H1 (cell line): Measurements from ENCODE around the gene MRPL40. TPM values are rescaled to one million over a fixed set of nuclear protein-coding genes. Genes with fewer than 3 reads are reported as not detected.

Source experiments
- CEBPB ChIP-seq: IDR thresholded peaks from 2 replicates; pipeline ENCODE4 v1.6.1; 2012; ENCODE audit warnings: low read depth, low read length
- EGR1 ChIP-seq: IDR thresholded peaks from 2 replicates; pipeline ENCODE4 v1.6.1; 2011; ENCODE audit warnings: low read depth, low read length, borderline replicate concordance
- GTF2F1 ChIP-seq: IDR thresholded peaks from 2 replicates; pipeline ENCODE4 v1.6.1; 2012; ENCODE audit warnings: low read depth, low read length, improper control_type of control experiment, borderline replicate concordance
- RAD21 ChIP-seq, 2 experiments: IDR thresholded peaks in 1 of 2; conservative IDR thresholded peaks in 1 of 2; 2 replicates each; pipeline ENCODE4 v1.6.1; 2011; ENCODE audit warnings: low read depth in 2 of 2, low read length in 2 of 2, improper control_type of control experiment in 1 of 2, inconsistent platforms in 1 of 2, mild to moderate bottlenecking in 1 of 2, moderate library complexity in 1 of 2
- polyA plus RNA-seq, 7 experiments: library from polyadenylated mRNA; depleted of rRNA in 3 of 7; stranded (reverse) in 5 of 7; unstranded in 2 of 7; fragments of >200 nt in 5 of 7; fragments of 200-250 nt in 2 of 7; gene quantifications; 1 replicate in 5 of 7; 2 replicates in 1 of 7; 4 replicates in 1 of 7; pipeline versions ENCODE4 v1.2.1 to v1.2.3, GENCODE V29; 2011 to 2013; ENCODE audit warnings: missing spikeins in 2 of 7, mixed read lengths in 2 of 7
- total RNA-seq: library from RNA; stranded (reverse); fragmentation: NEBNext Ultra II Directional; extraction: Animal tissue kit (Norgen Biotek cat#: 25700); gene quantifications from 2 replicates; pipeline ENCODE4 v1.2.1, GENCODE V29; 2021
- TF ChIP-seq, protein P1 (sequence below): fragments of 300-600 bp; sonication (generic); IDR thresholded peaks from 2 replicates; pipeline ENCODE4 v1.7.1; 2012; ENCODE audit warnings: low read length, moderate library complexity, mild to moderate bottlenecking, inconsistent platforms; ENCODE audit not compliant: insufficient replicate concordance

Gene MRPL40
- total and polyA plus RNA-seq, 2 of the 8 experiments (the other 6 are each of a cell fraction or from before 2014, with no cell fraction given), result 12.4 to 14.5 TPM

DNA sequence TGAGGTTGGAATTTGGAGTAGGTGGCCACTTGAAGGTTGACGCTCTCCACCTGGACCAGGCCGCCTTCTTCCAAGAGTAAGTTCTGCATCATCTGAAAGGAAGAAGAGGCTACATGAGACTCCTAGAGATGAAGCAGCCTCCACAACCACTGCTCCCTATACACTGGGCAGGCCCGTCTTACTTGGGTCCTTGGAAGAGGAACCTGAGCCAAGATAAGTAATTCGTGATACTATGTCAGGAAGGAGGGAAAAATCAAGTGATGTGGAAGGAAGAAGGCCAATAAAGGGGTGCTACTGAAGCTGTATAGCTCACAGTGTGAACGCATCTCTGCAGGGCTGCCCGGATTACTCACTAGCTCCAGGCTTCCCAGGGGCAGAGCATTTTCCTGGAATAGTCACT is 35.6 kb downstream of the MRPL40 start (continued):
- TF ChIP-seq, protein P1, sequence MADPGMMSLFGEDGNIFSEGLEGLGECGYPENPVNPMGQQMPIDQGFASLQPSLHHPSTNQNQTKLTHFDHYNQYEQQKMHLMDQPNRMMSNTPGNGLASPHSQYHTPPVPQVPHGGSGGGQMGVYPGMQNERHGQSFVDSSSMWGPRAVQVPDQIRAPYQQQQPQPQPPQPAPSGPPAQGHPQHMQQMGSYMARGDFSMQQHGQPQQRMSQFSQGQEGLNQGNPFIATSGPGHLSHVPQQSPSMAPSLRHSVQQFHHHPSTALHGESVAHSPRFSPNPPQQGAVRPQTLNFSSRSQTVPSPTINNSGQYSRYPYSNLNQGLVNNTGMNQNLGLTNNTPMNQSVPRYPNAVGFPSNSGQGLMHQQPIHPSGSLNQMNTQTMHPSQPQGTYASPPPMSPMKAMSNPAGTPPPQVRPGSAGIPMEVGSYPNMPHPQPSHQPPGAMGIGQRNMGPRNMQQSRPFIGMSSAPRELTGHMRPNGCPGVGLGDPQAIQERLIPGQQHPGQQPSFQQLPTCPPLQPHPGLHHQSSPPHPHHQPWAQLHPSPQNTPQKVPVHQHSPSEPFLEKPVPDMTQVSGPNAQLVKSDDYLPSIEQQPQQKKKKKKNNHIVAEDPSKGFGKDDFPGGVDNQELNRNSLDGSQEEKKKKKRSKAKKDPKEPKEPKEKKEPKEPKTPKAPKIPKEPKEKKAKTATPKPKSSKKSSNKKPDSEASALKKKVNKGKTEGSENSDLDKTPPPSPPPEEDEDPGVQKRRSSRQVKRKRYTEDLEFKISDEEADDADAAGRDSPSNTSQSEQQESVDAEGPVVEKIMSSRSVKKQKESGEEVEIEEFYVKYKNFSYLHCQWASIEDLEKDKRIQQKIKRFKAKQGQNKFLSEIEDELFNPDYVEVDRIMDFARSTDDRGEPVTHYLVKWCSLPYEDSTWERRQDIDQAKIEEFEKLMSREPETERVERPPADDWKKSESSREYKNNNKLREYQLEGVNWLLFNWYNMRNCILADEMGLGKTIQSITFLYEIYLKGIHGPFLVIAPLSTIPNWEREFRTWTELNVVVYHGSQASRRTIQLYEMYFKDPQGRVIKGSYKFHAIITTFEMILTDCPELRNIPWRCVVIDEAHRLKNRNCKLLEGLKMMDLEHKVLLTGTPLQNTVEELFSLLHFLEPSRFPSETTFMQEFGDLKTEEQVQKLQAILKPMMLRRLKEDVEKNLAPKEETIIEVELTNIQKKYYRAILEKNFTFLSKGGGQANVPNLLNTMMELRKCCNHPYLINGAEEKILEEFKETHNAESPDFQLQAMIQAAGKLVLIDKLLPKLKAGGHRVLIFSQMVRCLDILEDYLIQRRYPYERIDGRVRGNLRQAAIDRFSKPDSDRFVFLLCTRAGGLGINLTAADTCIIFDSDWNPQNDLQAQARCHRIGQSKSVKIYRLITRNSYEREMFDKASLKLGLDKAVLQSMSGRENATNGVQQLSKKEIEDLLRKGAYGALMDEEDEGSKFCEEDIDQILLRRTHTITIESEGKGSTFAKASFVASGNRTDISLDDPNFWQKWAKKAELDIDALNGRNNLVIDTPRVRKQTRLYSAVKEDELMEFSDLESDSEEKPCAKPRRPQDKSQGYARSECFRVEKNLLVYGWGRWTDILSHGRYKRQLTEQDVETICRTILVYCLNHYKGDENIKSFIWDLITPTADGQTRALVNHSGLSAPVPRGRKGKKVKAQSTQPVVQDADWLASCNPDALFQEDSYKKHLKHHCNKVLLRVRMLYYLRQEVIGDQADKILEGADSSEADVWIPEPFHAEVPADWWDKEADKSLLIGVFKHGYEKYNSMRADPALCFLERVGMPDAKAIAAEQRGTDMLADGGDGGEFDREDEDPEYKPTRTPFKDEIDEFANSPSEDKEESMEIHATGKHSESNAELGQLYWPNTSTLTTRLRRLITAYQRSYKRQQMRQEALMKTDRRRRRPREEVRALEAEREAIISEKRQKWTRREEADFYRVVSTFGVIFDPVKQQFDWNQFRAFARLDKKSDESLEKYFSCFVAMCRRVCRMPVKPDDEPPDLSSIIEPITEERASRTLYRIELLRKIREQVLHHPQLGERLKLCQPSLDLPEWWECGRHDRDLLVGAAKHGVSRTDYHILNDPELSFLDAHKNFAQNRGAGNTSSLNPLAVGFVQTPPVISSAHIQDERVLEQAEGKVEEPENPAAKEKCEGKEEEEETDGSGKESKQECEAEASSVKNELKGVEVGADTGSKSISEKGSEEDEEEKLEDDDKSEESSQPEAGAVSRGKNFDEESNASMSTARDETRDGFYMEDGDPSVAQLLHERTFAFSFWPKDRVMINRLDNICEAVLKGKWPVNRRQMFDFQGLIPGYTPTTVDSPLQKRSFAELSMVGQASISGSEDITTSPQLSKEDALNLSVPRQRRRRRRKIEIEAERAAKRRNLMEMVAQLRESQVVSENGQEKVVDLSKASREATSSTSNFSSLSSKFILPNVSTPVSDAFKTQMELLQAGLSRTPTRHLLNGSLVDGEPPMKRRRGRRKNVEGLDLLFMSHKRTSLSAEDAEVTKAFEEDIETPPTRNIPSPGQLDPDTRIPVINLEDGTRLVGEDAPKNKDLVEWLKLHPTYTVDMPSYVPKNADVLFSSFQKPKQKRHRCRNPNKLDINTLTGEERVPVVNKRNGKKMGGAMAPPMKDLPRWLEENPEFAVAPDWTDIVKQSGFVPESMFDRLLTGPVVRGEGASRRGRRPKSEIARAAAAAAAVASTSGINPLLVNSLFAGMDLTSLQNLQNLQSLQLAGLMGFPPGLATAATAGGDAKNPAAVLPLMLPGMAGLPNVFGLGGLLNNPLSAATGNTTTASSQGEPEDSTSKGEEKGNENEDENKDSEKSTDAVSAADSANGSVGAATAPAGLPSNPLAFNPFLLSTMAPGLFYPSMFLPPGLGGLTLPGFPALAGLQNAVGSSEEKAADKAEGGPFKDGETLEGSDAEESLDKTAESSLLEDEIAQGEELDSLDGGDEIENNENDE, result no peak
- TF ChIP-seq EGR1 (no peak), GTF2F1 (no peak), RAD21 (IDR thresholded peaks at IDR 0.05 in 1 of 2, conservative IDR thresholded peaks at IDR 0.05 in 1 of 2; ENCODE audit: low read depth in 2 of 2, low read length in 2 of 2) (no peak), CEBPB (no peak)
